CD8-positive, alpha-beta memory T cell (primary cell): ENCODE measurements around the gene BANP. TPM values are rescaled to one million over a fixed set of nuclear protein-coding genes. Genes with fewer than 3 reads are reported as not detected.
"Not testable (repeated sequence)": the region's sequence is repeated elsewhere in the genome, so short reads cannot be mapped to it uniquely, and the experiment has no call there.

Source experiments
- CTCF ChIA-PET: fragments of 350-600 bp; sonication (Branson Sonifier 250); formaldehyde crosslinking; loops from one replicate; lab custom pipeline; 2021; ENCODE audit warnings: antibody characterized with exemption; lab: Charles Lee
- POLR2A ChIA-PET: fragments of 350-600 bp; sonication (Branson Sonifier 250); formaldehyde crosslinking; loops from one replicate; lab custom pipeline; 2021; ENCODE audit warnings: antibody characterized with exemption; lab: Charles Lee
- DNase-seq, 5 donors: peaks; one replicate each; pipeline versions ENCODE4 v3.0.0 to v3.0.0-alpha.2; 2020 to 2022; ENCODE audit warnings: mixed read lengths in 1 of 5
- H3K27ac ChIP-seq: one replicate; pipeline ENCODE4 v1.7.0; 2013; ENCODE audit warnings: low read depth, mild to moderate bottlenecking, low read length, moderate library complexity
- H3K27me3 ChIP-seq: 2 replicates; pipeline ENCODE4 v1.7.0; 2013; ENCODE audit warnings: low read length, mild to moderate bottlenecking; ENCODE audit not compliant: insufficient read depth, poor library complexity, severe bottlenecking
- H3K36me3 ChIP-seq: 2 replicates; pipeline ENCODE4 v1.7.0; 2013; ENCODE audit warnings: mild to moderate bottlenecking, low read length, moderate library complexity; ENCODE audit not compliant: insufficient read depth
- H3K4me1 ChIP-seq: 2 replicates; pipeline ENCODE4 v1.7.0; 2013; ENCODE audit warnings: mild to moderate bottlenecking, low read length, moderate library complexity; ENCODE audit not compliant: insufficient read depth
- H3K4me3 ChIP-seq: 2 replicates; pipeline ENCODE4 v1.7.0; 2013; ENCODE audit warnings: mild to moderate bottlenecking, low read length
- H3K9me3 ChIP-seq: 2 replicates; pipeline ENCODE4 v1.7.0; 2013; ENCODE audit warnings: mild to moderate bottlenecking, low read length
- H3K27ac Mint-ChIP-seq, 8 donors: one replicate each; pipeline ENCODE4 v1.8.0; 2020 to 2021; ENCODE audit warnings: mixed read lengths in 8 of 8, mild to moderate bottlenecking in 6 of 8, inconsistent platforms in 3 of 8, moderate library complexity in 3 of 8
- H3K27me3 Mint-ChIP-seq, 2 donors: one replicate each; pipeline ENCODE4 v1.8.0; 2020 to 2021; ENCODE audit warnings: mixed read lengths in 2 of 2, mild to moderate bottlenecking in 1 of 2, moderate library complexity in 1 of 2
- H3K36me3 Mint-ChIP-seq, 3 donors: one replicate each; pipeline ENCODE4 v1.8.0; 2020 to 2021; ENCODE audit warnings: mixed read lengths in 3 of 3, inconsistent platforms in 1 of 3, mild to moderate bottlenecking in 1 of 3
- H3K4me1 Mint-ChIP-seq, 3 donors: one replicate each; pipeline ENCODE4 v1.8.0; 2020 to 2021; ENCODE audit warnings: mixed read lengths in 3 of 3, inconsistent platforms in 1 of 3, mild to moderate bottlenecking in 1 of 3
- H3K4me3 Mint-ChIP-seq, 7 donors: one replicate each; pipeline ENCODE4 v1.8.0; 2020 to 2021; ENCODE audit warnings: mixed read lengths in 7 of 7, mild to moderate bottlenecking in 6 of 7, moderate library complexity in 4 of 7, inconsistent platforms in 2 of 7
- H3K9me3 Mint-ChIP-seq, 5 donors: one replicate each; pipeline ENCODE4 v1.8.0; 2020 to 2022; ENCODE audit warnings: mixed read lengths in 5 of 5, mild to moderate bottlenecking in 3 of 5, moderate library complexity in 2 of 5, inconsistent platforms in 1 of 5
- polyA plus RNA-seq: library from polyadenylated mRNA; unstranded; fragments of 300-500 nt; fragmentation: Illumina TruSeq; gene quantifications from one replicate; pipeline ENCODE4 v1.2.3, GENCODE V29; 2021
- total RNA-seq, 2 experiments: library from RNA; stranded (reverse); gene quantifications; one replicate each; pipeline ENCODE4 v1.2.3, GENCODE V29; 2021

Gene BANP
- total and polyA plus RNA-seq, 3 experiments from 2014 or later: 28.5 to 32.5 (median 29.5) TPM

GRCh38 chr16:88039591-88039990 is 88.4 kb downstream of the BANP start:
- H3K9me3 Mint-ChIP-seq: no peaks in the 10 kb centered on the region
- Histone ChIP-seq H3K27me3 (no peaks in the 10 kb centered on the region), H3K4me3 (no peak overlapping the region), H3K36me3 (peaks cover 8% of the 10 kb centered on the region), H3K9me3 (no peaks in the 10 kb centered on the region), H3K4me1 (no peaks in the 10 kb centered on the region), H3K27ac (no peak overlapping the region)
- ChIA-PET CTCF (no interaction called here), POLR2A (no interaction called here)
- H3K4me1 Mint-ChIP-seq: peaks cover 0 to 2% (median 0%) of the 10 kb centered on the region in 3 donors
- H3K4me3 Mint-ChIP-seq: no peak overlapping the region
- no peak overlapping the region for H3K27ac Mint-ChIP-seq
- H3K36me3 Mint-ChIP-seq: peaks cover 0 to 82% (median 0%) of the 10 kb centered on the region in 3 donors
- DNase-seq: peak in 1 of 5 donors; percentile 26
- peaks cover 0 to 2% of the 10 kb centered on the region in 2 donors for H3K27me3 Mint-ChIP-seq

DNA sequence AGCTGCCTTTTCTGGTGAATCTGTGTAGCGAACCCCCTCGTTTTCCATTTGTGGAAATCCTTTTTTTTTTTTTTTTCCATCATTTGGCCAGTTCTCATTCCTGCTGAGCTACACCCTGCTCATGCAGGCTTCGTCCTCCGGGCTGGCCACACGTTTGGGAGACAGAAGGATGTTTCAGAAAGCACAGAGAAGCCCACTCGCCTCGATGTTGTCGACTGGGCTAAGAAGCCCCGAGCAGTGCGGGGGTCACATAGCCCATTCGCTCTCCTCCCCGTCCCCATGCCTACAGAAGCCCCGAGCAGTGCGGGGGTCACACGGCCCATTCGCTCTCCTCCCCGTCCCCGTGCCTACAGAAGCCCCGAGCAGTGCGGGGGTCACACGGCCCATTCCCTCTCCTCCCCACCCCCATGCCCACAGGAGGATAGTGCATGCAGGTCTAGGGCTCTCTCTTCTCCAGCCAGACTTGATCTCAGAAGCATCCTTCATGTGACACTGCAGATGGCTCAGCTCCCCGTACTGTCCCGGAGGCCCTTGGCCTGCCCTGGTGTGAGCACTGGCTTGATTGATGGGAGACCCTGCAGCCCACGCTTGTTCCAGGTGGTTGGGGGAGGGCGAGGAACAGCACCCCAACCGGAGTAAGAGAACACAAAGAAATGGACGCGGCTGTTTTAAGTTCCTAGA is 89.1 kb downstream of the BANP start:
- H3K4me1 Mint-ChIP-seq, POLR2A ChIA-PET, H3K9me3 ChIP-seq, H3K36me3 ChIP-seq, H3K27ac ChIP-seq, H3K4me1 ChIP-seq, CTCF ChIA-PET, H3K27me3 Mint-ChIP-seq, H3K9me3 Mint-ChIP-seq, H3K4me3 ChIP-seq, H3K27me3 ChIP-seq, H3K4me3 Mint-ChIP-seq: not testable (repeated sequence)
- Mint-ChIP-seq H3K27ac (peak overlapping the region in 1 of 8 donors; percentile 1), H3K36me3 (peaks cover 0 to 79% (median 0%) of the 10 kb centered on the region in 3 donors)
- DNase-seq: peak in 1 of 5 donors; percentile 42

- H3K4me1 Mint-ChIP-seq, H3K27ac Mint-ChIP-seq: not testable (repeated sequence)
These were observed 89.6 kb downstream of the BANP start for GRCh38 chr16:88040877-88041244.

GRCh38 chr16:88041506-88041905 is 90.3 kb downstream of the BANP start:
- POLR2A ChIA-PET, H3K36me3 ChIP-seq, H3K4me1 ChIP-seq, H3K27ac Mint-ChIP-seq, H3K4me1 Mint-ChIP-seq, H3K27ac ChIP-seq, H3K27me3 Mint-ChIP-seq, H3K4me3 ChIP-seq, H3K9me3 ChIP-seq, H3K4me3 Mint-ChIP-seq, H3K9me3 Mint-ChIP-seq, CTCF ChIA-PET, H3K27me3 ChIP-seq: not testable (repeated sequence)
- peaks cover 0 to 77% (median 0%) of the 10 kb centered on the region in 3 donors for H3K36me3 Mint-ChIP-seq
- DNase-seq: peak in 1 of 5 donors; percentile 13

More at GRCh38 chr16:88040877-88041244, 89.6 kb downstream of the BANP start:
- H3K27me3 ChIP-seq, POLR2A ChIA-PET, H3K9me3 ChIP-seq, H3K9me3 Mint-ChIP-seq, H3K4me3 Mint-ChIP-seq, H3K27ac ChIP-seq, CTCF ChIA-PET, H3K27me3 Mint-ChIP-seq, H3K36me3 ChIP-seq, H3K4me3 ChIP-seq, H3K4me1 ChIP-seq: not testable (repeated sequence)
- H3K36me3 Mint-ChIP-seq: peaks cover 0 to 79% (median 0%) of the 10 kb centered on the region in 3 donors
- peak in 1 of 5 donors; percentile 20 for DNase-seq

DNA sequence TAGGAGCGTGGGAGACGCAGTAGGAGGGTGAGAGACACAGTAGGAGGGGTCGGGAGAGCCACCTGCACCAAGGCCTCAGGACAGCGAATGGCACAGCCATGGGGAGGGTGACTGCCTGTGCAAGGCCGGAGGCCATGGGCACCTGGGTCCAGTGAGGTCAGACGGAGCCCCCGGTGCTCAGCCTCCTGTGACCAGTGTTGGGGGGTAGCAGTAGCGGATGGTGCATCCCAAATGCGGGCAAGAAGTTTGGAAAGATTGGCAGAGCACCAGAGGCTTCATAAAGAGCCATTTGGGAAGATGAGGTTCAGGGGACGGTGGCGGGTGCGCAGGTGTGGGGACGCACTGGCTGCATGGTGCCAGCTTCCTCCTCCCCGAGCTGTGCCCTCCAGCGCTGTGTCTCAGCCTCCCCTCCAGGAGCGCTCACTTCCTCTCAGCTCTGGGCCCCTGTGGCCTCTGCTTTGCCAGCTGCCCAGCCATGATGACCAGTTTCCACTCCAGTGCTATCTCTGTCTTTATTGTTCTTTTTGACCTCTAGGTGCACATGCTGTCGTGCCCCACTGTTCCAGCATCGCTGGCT is 90.8 kb downstream of the BANP start:
- H3K27ac ChIP-seq, H3K27me3 ChIP-seq, H3K27me3 Mint-ChIP-seq, H3K36me3 ChIP-seq, POLR2A ChIA-PET, H3K9me3 Mint-ChIP-seq, H3K4me3 Mint-ChIP-seq, H3K9me3 ChIP-seq, H3K27ac Mint-ChIP-seq, H3K4me1 Mint-ChIP-seq, DNase-seq, CTCF ChIA-PET, H3K4me3 ChIP-seq, H3K4me1 ChIP-seq: not testable (repeated sequence)
- H3K36me3 Mint-ChIP-seq: peaks cover 0 to 74% (median 0%) of the 10 kb centered on the region in 3 donors

DNA sequence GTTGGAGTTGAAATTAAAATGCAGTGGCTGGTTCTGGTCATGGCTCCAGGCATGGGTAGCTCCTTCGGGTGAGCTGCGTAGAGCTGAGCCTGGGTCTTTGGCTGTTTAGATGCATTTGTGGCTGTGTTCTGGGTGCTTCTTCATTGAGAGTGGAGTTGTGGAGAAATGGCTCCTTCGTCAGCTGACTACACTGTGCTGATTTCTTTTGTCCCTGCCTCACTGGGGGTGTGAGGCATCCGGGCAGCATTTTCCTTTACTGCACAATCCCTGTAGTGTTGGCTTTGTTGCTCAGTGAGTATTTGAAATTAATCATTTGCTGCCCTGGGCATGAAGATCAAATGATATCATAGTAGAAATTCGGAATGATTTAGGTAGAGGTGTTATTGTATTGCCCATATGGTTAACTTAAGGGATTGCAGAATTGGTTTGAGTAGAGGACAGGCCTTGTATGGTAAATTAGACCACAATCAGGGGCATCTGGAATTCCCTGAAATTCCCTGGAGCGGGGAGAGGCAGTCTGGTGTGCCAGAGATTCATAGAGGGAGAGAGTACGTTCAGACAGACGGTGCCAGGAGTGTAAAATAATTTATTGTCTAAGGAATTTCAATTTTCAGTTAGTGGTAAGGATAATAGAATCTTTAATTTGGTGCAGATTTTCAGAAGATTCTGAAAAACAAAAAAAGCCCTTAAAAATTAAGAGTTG is 92.1 kb downstream of the BANP start:
- H3K4me3 ChIP-seq, H3K36me3 ChIP-seq, H3K9me3 ChIP-seq, CTCF ChIA-PET, H3K4me1 ChIP-seq, H3K4me3 Mint-ChIP-seq, H3K9me3 Mint-ChIP-seq, H3K27me3 Mint-ChIP-seq, DNase-seq, H3K27ac ChIP-seq, H3K4me1 Mint-ChIP-seq, H3K27me3 ChIP-seq, POLR2A ChIA-PET: not testable (repeated sequence)
- peak overlapping the region in 1 of 8 donors; percentile 50 for H3K27ac Mint-ChIP-seq
- peaks cover 4 to 75% (median 8%) of the 10 kb centered on the region in 3 donors for H3K36me3 Mint-ChIP-seq

DNA sequence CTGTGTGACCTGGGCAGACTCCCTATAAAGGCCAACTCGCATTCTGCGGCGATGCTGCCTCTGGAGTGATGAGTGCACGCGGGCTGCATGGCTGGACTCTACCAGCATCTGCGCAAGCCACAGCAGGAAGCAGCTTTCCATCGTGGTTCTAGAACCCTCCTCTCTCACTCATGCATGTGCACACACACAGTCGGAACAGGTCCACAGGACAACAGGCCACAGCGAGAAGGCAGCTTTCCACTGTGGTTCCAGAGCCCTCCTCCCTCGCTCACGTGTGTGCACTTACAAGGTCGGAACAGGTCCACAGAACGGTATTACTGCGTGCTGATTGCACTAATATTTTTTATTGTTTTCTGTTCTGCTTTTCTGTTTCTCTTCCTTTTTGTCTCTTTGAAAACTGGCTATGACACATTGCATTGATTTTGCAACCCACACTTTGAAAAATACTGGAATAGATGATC is 92.9 kb downstream of the BANP start:
- H3K4me3 Mint-ChIP-seq, H3K4me1 Mint-ChIP-seq, POLR2A ChIA-PET: not testable (repeated sequence)

DNA sequence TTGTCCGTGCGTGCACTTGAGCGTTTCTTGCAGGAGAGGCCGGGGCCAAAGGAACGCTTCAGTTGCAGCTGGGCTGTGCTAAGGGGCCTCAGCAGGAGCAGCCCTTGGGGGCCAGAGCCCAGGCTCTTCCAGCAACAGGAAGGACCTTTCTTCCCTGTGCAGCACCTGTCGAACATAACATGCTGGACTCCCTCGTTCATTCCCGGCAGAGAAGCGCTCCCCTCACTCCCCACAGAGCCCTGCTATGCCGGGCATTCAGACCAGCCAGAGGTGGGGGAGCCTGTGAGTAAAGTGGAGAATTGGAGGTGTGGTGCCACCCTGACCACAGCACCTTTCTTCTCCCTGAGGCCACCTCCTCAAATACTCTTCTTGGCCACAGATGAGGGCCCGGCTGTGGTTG is 94.1 kb downstream of the BANP start:
- H3K4me3 ChIP-seq, H3K4me1 ChIP-seq, H3K9me3 Mint-ChIP-seq, H3K27me3 Mint-ChIP-seq, H3K27ac ChIP-seq, CTCF ChIA-PET, H3K36me3 ChIP-seq, H3K27me3 ChIP-seq, H3K27ac Mint-ChIP-seq, H3K4me3 Mint-ChIP-seq, H3K4me1 Mint-ChIP-seq, DNase-seq, H3K9me3 ChIP-seq, POLR2A ChIA-PET: not testable (repeated sequence)
- H3K36me3 Mint-ChIP-seq: peaks cover 8 to 78% (median 17%) of the 10 kb centered on the region in 3 donors

More for the DNA sequence above, 92.9 kb downstream of the BANP start:
- H3K27ac Mint-ChIP-seq, H3K36me3 ChIP-seq, H3K27me3 ChIP-seq, H3K9me3 Mint-ChIP-seq, H3K9me3 ChIP-seq, H3K27ac ChIP-seq, H3K4me1 ChIP-seq, DNase-seq, H3K4me3 ChIP-seq, CTCF ChIA-PET, H3K27me3 Mint-ChIP-seq: not testable (repeated sequence)
- peaks cover 8 to 76% (median 11%) of the 10 kb centered on the region in 3 donors for H3K36me3 Mint-ChIP-seq
